ENCODE data around the gene PIK3C2G.

DNA sequence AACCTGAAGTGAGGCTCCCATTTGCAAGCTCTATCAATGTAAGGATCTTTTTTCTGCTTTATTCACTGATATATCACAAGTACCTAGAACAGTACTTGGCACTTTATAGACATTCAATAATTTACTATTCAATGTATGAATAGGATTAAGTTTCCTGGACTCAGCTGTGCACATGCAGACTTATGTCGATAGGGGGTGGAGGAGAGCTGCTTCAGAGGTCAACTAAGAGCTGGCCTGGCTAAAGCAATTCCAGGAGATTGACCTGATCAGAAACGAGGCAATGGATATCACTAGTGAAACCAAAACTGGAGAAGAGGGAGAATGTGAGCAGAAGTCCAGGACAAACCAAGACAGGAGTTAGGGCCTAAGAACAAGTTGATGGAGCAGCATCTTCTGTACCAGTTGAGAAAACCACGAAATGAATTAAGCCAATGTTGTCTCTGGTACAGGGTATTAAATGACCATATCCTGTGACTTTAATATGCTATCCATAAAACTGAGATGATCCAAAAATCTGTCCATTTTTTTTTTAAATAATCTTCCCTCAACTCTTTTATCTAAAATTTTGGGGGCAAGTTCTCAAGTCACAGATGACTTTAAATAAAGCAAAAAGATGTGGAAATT is 169.2 kb downstream of the PIK3C2G start:
- TF ChIP-seq POLR2AphosphoS5 (IDR thresholded peaks at IDR 0.05; ENCODE audit: low read depth, low read length): no peak
- no peak for TF ChIP-seq POLR2A (IDR thresholded peaks at IDR 0.05; ENCODE audit: low read depth, low read length)
- no peak for TF ChIP-seq TAF1 (IDR thresholded peaks at IDR 0.05; ENCODE audit: low read depth, low read length)
- TF ChIP-seq SPI1 (IDR thresholded peaks at IDR 0.05; ENCODE audit: low read depth, low read length): no peak
- TF ChIP-seq POU2F2 (IDR thresholded peaks at IDR 0.05; ENCODE audit: low read depth, low read length): no peak
- TF ChIP-seq PAX5 (IDR thresholded peaks at IDR 0.05; ENCODE audit: insufficient read depth, low read length, severe bottlenecking): no peak

Measured in GM12891 (cell line).